WTC11 (cell line): ENCODE measurements around the gene AADAC.

Experiments
- CREB1 ChIP-seq: sonication (generic); formaldehyde crosslinking; IDR thresholded peaks from 2 replicates; pipeline ENCODE4 v1.8.0; 2023; ENCODE audit warnings: mild to moderate bottlenecking, missing genetic modification reagents
- CTCF ChIP-seq: fragments of 200-600 bp; IDR thresholded peaks from 2 replicates; pipeline ENCODE4 v1.8.0; 2022; ENCODE audit warnings: antibody characterized with exemption
- E2F4 ChIP-seq: sonication (generic); formaldehyde crosslinking; IDR thresholded peaks from 2 replicates; pipeline ENCODE4 v1.8.1; 2022; ENCODE audit warnings: low read depth, mild to moderate bottlenecking, moderate library complexity, missing genetic modification reagents, borderline replicate concordance
- E2F5 ChIP-seq: sonication (generic); formaldehyde crosslinking; IDR thresholded peaks from 2 replicates; pipeline ENCODE4 v1.8.1; 2022; ENCODE audit warnings: mild to moderate bottlenecking, moderate library complexity, missing genetic modification reagents
- IRF1 ChIP-seq: sonication (generic); formaldehyde crosslinking; IDR thresholded peaks from 2 replicates; pipeline ENCODE4 v1.8.0; 2023; ENCODE audit warnings: missing genetic modification reagents
- MLX ChIP-seq: sonication (generic); formaldehyde crosslinking; IDR thresholded peaks from 2 replicates; pipeline ENCODE4 v1.8.1; 2023; ENCODE audit warnings: mild to moderate bottlenecking, missing genetic modification reagents, moderate library complexity
- NFATC4 ChIP-seq: fragments of 250-450 bp; sonication (Bioruptor Pico); IDR thresholded peaks from 2 replicates; pipeline ENCODE4 v1.9.0; 2021; ENCODE audit warnings: mild to moderate bottlenecking
- PREB ChIP-seq: sonication (generic); formaldehyde crosslinking; IDR thresholded peaks from 2 replicates; pipeline ENCODE4 v1.8.1; 2022; ENCODE audit warnings: mild to moderate bottlenecking, missing genetic modification reagents, moderate library complexity, borderline replicate concordance
- TCF7 ChIP-seq: sonication (generic); formaldehyde crosslinking; IDR thresholded peaks from 2 replicates; pipeline ENCODE4 v1.8.0; 2022; ENCODE audit warnings: mild to moderate bottlenecking, low read depth, missing genetic modification reagents, moderate library complexity
- TEAD1 ChIP-seq: sonication (generic); formaldehyde crosslinking; IDR thresholded peaks from 2 replicates; pipeline ENCODE4 v1.8.0; 2022; ENCODE audit warnings: mild to moderate bottlenecking, missing genetic modification reagents
- TP53 ChIP-seq: sonication (generic); formaldehyde crosslinking; IDR thresholded peaks from 2 replicates; pipeline ENCODE4 v1.8.1; 2023; ENCODE audit warnings: mild to moderate bottlenecking, missing genetic modification reagents
- USF2 ChIP-seq: sonication (generic); formaldehyde crosslinking; IDR thresholded peaks from 2 replicates; pipeline ENCODE4 v1.8.1; 2023; ENCODE audit warnings: mild to moderate bottlenecking, missing genetic modification reagents, moderate library complexity
- ZNF671 ChIP-seq: fragments of 250-450 bp; sonication (Bioruptor Pico); IDR thresholded peaks from 2 replicates; pipeline ENCODE4 v1.8.0; 2021; ENCODE audit warnings: mild to moderate bottlenecking

GRCh38 chr3:151792411-151792810 lies 21.5 kb upstream of the AADAC start:
- TF ChIP-seq CTCF, result no peak
- no peak for TF ChIP-seq USF2 (CRISPR knock-in tag)
- no peak for TF ChIP-seq TEAD1 (CRISPR knock-in tag)
- no peak for TF ChIP-seq TP53 (CRISPR knock-in tag)
- TF ChIP-seq ZNF671 (CRISPR knock-in tag), result no peak
- no peak for TF ChIP-seq TCF7
- TF ChIP-seq PREB (CRISPR knock-in tag), result no peak
- TF ChIP-seq E2F4 (CRISPR knock-in tag), result no peak
- TF ChIP-seq CREB1 (CRISPR knock-in tag), result no peak
- no peak for TF ChIP-seq NFATC4 (CRISPR knock-in tag)
- no peak for TF ChIP-seq E2F5 (CRISPR knock-in tag)
- TF ChIP-seq IRF1, result no peak
- TF ChIP-seq MLX (CRISPR knock-in tag), result no peak
